Activated CD8-positive, alpha-beta T cell treated with anti-CD3 and anti-CD28 coated beads, Interleukin-2, amount 10 ng/mL, durations not matched to agents 7 days and 5 days (primary cell): ENCODE data around the gene LRP2. TPM values are rescaled to one million over a fixed set of nuclear protein-coding genes. Genes with fewer than 3 reads are reported as not detected.
"Not testable (repeated sequence)": the region's sequence is repeated elsewhere in the genome, so short reads cannot be mapped to it uniquely, and the experiment has no call there.

Experiments
- ATAC-seq: fragments of 150-1000 bp; cut with Tn5 transposase; one replicate; pipeline ENCODE4 v1.10.0; 2021; ENCODE audit warnings: moderate library complexity
- CTCF ChIA-PET: fragments of 350-600 bp; sonication (Branson Sonifier 250); formaldehyde crosslinking; loops from one replicate; lab custom pipeline; 2021; ENCODE audit warnings: antibody characterized with exemption; lab: Charles Lee
- POLR2A ChIA-PET: fragments of 350-600 bp; sonication (Branson Sonifier 250); formaldehyde crosslinking; loops from one replicate; lab custom pipeline; 2021; ENCODE audit warnings: antibody characterized with exemption; lab: Charles Lee
- DNase-seq: peaks from one replicate; pipeline ENCODE4 v3.0.0-alpha.2; 2020
- H3K27ac Mint-ChIP-seq: one replicate; pipeline ENCODE4 v1.8.0; 2021; ENCODE audit warnings: mild to moderate bottlenecking, mixed read lengths
- H3K27me3 Mint-ChIP-seq: one replicate; pipeline ENCODE4 v1.8.0; 2021; ENCODE audit warnings: low read depth, mixed read lengths
- H3K36me3 Mint-ChIP-seq: one replicate; pipeline ENCODE4 v1.8.0; 2021; ENCODE audit warnings: low read depth, mixed read lengths
- H3K4me1 Mint-ChIP-seq: one replicate; pipeline ENCODE4 v1.8.0; 2021; ENCODE audit warnings: low read depth, mixed read lengths
- H3K4me3 Mint-ChIP-seq: one replicate; pipeline ENCODE4 v1.8.0; 2021; ENCODE audit warnings: mild to moderate bottlenecking, mixed read lengths
- H3K9me3 Mint-ChIP-seq: one replicate; pipeline ENCODE4 v1.8.0; 2022; ENCODE audit warnings: mixed read lengths; ENCODE audit not compliant: insufficient read depth
- total RNA-seq, 2 experiments: library from RNA; stranded (reverse); gene quantifications; one replicate each; pipeline ENCODE4 v1.2.3, GENCODE V29; 2021

LRP2 gene
- total RNA-seq, 2 experiments from 2014 or later = 0.03 to 0.21 TPM

DNA sequence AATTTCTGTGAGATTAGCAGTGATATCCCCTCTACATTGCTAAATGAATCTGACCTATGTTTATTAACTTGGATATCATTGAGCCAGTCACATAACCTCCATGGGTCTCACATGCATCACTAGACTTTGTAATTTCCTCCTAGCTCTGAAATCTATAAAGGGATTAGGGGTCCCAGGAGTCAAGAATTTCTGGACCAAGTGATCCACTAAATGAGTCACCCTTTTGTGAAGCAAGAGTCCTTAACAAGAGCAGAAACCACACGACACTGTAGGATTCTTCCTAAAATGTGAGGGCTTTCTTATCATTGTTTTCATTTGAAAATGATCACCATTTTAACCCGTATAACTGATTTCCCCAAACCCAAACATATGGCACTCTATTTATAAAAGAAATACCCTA lies 202.6 kb downstream of the LRP2 start:
- Mint-ChIP-seq H3K4me3 (no peak overlapping the region), H3K9me3 (no peaks in the 10 kb centered on the region), H3K27me3 (peaks cover 10% of the 10 kb centered on the region), H3K36me3 (no peaks in the 10 kb centered on the region), H3K4me1 (no peaks in the 10 kb centered on the region), H3K27ac (no peak overlapping the region)
- POLR2A ChIA-PET = no interaction called here
- CTCF ChIA-PET = no interaction called here
- DNase-seq = no peak
- ATAC-seq = no peak

DNA sequence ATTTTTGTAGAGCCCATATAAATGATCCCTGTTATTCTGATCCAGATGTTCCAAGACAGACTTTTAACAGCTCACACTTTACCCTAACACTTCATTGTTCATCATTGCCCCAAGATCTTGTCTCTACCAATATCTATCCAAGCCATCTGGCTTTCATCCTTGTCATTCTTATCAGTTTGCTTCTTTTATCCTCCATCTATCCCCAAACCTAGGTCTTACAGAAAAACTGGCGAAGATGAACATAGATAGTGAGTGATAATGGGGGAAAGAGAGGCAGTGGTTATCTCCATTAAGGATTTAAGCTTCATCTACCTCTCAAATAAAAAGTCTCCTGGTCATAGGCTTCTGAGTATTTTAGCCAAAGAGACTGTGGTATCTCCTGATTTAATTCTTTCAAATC lies 203.5 kb downstream of the LRP2 start:
- DNase-seq (no peak), ATAC-seq (no peak)
- Mint-ChIP-seq H3K4me3 (no peak overlapping the region), H3K27me3 (peaks cover 12% of the 10 kb centered on the region), H3K27ac (no peak overlapping the region), H3K4me1 (no peaks in the 10 kb centered on the region), H3K9me3 (no peaks in the 10 kb centered on the region), H3K36me3 (no peaks in the 10 kb centered on the region)
- ChIA-PET POLR2A (no interaction called here), CTCF (no interaction called here)

DNA sequence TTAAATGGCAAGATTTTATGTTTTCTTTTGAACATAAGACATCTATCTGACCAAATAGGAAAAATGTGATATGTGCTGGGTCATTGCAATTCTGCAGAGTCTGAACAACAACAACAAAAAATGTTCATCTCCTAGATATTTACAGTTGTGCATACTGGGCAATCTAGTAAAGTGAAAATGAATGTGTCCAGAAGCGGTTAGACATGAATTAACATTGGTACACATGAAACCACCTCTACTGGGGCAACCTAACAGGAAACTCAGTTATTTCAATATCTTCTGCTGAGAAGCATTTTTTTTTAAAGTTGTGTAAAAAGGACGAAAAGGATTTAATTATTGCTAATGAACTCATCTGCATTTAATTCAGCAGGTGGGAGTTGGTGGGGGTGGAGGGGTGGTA lies 216.1 kb downstream of the LRP2 start:
- ATAC-seq (no peak), DNase-seq (no peak)
- Mint-ChIP-seq H3K27me3 (peaks cover 6% of the 10 kb centered on the region), H3K4me1 (no peaks in the 10 kb centered on the region), H3K27ac (no peak overlapping the region), H3K36me3 (no peaks in the 10 kb centered on the region), H3K9me3 (no peaks in the 10 kb centered on the region), H3K4me3 (no peak overlapping the region)
- ChIA-PET POLR2A (no interaction called here), CTCF (interaction anchor here (1.0 kb wide), 1 partner anchor 37 kb away, joined by 3 read pairs; no protein-coding TSS in a partner anchor)

DNA sequence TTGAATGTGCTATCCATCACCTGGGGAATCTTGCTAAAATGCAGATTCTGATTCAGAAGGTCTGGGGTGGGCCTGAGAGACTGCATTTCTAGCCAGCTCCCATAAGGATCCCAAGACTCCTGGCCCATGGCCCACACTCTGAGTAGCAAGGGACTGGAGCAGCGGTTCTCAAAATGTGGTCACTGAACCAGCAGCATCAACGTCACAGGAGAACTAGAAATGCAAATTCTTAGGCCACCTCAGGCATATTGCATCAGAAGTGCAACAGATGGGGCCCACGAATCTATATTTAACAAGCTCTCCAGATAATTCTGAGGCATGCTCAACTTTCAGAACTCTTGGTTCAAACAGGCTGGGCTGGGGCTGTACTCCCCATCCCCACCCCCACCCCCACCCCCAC lies 218.3 kb downstream of the LRP2 start:
- no peak for DNase-seq
- Mint-ChIP-seq H3K27me3 (no peaks in the 10 kb centered on the region), H3K27ac (no peak overlapping the region), H3K4me3 (no peak overlapping the region), H3K9me3 (no peaks in the 10 kb centered on the region), H3K36me3 (no peaks in the 10 kb centered on the region), H3K4me1 (no peaks in the 10 kb centered on the region)
- ATAC-seq = no peak
- CTCF ChIA-PET = interaction anchor here (0.7 to 7.5 kb wide), 3 partner anchors 13 to 46 kb away, joined by 3 to 181 read pairs (median 53); no protein-coding TSS in a partner anchor
- POLR2A ChIA-PET = no interaction called here

DNA sequence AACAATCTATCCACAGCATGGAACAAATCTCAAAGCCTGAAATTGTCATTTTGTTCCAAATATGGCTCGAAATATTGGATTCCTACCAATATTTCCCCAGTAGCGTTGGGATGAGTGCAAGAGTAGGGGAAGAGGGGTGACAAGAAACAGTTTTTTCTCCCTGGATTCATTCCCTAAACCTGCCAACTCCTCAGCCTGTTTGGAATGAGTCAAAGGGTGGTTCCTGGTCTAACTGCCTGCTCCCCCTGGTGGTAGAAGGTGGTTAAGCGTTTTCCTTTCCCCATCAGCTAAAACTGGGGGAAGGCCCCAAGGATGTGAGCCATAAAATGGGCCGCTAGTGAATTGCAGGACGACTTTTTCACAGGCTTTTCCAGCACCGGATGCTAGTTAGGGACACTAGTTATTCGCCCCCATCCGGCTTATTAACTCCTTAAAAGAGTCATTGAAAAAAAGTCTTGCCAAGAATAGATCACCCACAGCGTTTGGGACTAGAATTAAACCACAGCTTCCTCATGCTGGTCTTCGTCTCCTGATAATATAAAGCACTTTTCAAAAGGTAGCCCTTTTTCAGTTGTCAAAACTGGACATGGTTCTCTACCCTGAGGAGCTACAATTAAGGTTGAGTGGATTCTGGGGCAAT lies 220.5 kb downstream of the LRP2 start:
- Mint-ChIP-seq H3K4me1 (no peaks in the 10 kb centered on the region), H3K4me3 (no peak overlapping the region), H3K9me3 (no peaks in the 10 kb centered on the region), H3K27me3 (peaks cover 2% of the 10 kb centered on the region), H3K27ac (no peak overlapping the region), H3K36me3 (no peaks in the 10 kb centered on the region)
- DNase-seq = peak; percentile 73
- CTCF ChIA-PET = interaction anchor here (0.6 to 7.5 kb wide), 30 partner anchors 8 to 832 kb away, joined by 3 to 181 read pairs (median 4); no protein-coding TSS in a partner anchor
- peak; percentile 57 for ATAC-seq
- POLR2A ChIA-PET = no interaction called here

DNA sequence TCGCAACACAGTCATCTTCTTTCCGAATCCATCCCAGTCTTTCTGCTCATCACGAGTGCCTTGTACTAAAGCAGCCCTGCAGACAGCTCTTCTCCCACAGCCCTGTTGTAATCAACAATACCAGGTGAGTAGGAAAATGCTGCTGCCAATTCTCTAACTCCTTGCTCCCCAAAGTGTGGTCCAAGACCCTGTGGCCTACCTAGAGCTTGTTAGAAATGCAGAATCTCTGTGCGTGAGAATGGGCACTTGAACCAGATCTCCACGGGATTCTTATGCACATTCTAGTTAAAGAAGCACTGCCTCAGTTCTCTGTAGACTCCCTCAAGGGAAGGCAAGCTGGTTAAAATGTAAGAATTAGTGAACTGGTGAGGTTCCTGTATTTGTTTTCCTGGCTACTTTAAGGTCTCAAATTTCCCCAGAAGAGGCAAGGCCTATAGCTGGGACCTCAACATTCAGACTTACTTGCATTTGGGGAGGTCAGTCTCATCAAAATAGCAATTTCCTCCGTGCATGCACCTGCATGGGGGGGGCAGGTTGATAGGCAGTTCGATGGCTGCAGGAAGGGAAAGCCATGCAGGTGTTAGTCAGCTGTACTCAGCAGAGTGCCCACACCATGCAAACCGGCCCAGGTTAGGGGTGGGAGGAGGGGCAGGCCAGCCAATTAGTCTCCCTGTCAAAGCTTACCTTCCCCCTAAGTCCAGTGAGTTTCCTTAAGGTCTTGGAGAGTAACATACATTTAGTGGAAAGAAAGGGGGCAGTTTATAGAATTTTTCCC lies 222.2 kb downstream of the LRP2 start:
- POLR2A ChIA-PET = no interaction called here
- peaks cover 2% of the 10 kb centered on the region for H3K27me3 Mint-ChIP-seq
- DNase-seq (no peak), ATAC-seq (no peak)
- no peak overlapping the region for H3K4me3 Mint-ChIP-seq
- no peak overlapping the region for H3K27ac Mint-ChIP-seq
- H3K9me3 Mint-ChIP-seq = no peaks in the 10 kb centered on the region
- no peaks in the 10 kb centered on the region for H3K4me1 Mint-ChIP-seq
- H3K36me3 Mint-ChIP-seq = no peaks in the 10 kb centered on the region
- CTCF ChIA-PET = interaction anchor here (1.0 to 7.5 kb wide), 11 partner anchors 9 to 192 kb away, joined by 3 to 181 read pairs (median 8); no protein-coding TSS in a partner anchor

DNA sequence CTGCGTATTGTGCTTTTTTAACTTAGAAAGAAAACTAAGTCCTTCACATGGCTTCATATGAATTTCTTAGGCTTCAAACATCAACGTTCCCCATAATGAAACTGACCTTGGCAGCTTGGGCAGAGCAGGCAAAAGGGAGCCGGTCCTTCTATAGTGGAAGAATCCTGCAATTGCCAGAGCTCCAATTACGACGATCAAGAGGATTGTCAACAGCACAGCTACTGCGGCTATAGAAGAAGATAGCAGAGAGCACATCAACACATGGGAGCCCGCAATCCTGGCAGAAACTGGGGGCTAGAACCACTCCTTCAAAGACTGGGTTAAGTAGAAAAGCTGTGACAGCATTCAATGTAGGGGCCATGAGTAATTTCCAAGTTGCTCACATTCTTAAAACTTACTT lies 223.2 kb downstream of the LRP2 start:
- Mint-ChIP-seq H3K4me3 (no peak overlapping the region), H3K27ac (no peak overlapping the region), H3K4me1 (no peaks in the 10 kb centered on the region), H3K9me3 (no peaks in the 10 kb centered on the region), H3K36me3 (no peaks in the 10 kb centered on the region), H3K27me3 (peaks cover 2% of the 10 kb centered on the region)
- POLR2A ChIA-PET = no interaction called here
- ATAC-seq = no peak
- CTCF ChIA-PET = interaction anchor here (0.7 to 7.5 kb wide), 9 partner anchors 8 to 191 kb away, joined by 3 to 181 read pairs (median 4); no protein-coding TSS in a partner anchor
- DNase-seq = no peak

DNA sequence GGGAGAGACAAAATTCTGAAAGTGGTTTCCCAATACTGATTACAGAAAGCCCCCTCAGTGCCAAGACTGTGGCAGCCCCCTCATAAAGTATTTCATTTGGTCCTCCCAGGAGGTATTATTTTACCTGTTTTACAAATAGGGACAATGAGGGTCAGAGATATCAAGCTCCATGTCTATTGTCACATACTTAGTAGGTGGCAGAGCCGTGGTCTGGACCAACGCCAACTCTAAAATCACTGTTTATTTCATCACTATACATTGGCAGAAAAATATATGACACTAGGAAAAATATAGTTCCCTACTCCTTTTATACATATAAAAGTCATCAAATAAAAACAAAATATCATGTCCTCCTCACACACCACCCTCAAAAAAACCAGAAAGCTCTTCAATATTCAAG lies 224.4 kb downstream of the LRP2 start:
- POLR2A ChIA-PET = no interaction called here
- no peak overlapping the region for H3K4me3 Mint-ChIP-seq
- DNase-seq (no peak), ATAC-seq (no peak)
- H3K27ac Mint-ChIP-seq = no peak overlapping the region
- peaks cover 2% of the 10 kb centered on the region for H3K27me3 Mint-ChIP-seq
- no peaks in the 10 kb centered on the region for H3K4me1 Mint-ChIP-seq
- no peaks in the 10 kb centered on the region for H3K9me3 Mint-ChIP-seq
- H3K36me3 Mint-ChIP-seq = no peaks in the 10 kb centered on the region
- CTCF ChIA-PET = interaction anchor here (1.0 to 7.5 kb wide), 3 partner anchors 12 to 178 kb away, joined by 3 to 181 read pairs (median 31); no protein-coding TSS in a partner anchor

DNA sequence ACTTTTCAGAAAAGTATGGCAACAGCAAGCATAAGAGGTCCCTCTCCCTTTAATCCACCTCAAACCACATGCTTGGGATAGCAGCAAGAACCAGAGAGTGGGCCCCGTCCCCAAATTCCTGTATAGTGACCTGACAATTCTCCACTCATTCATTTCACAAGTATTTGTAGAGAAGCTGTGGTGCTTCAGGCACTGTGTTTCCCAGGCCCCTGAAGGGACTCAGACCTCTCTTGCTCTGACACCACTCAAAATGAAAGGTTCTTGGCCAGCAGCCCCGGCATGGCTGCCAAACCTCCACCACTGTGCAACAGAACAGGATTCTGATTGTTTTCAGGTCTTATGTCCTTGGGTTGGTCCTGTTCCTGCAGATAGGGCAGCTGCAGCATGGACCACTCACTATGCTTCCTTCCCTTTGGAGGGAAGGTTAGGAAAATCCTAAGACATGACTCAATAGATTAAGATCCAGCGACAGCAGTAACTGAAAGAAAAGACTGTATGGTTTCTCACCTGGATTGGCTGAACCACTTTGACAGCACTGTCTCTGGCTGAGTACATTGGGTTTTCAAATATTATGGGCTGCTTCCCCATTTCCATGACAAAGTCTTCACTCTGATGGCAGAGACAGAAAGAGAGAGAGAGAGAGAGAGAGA lies 225.3 kb downstream of the LRP2 start:
- Mint-ChIP-seq H3K4me3 (no peak overlapping the region), H3K9me3 (no peaks in the 10 kb centered on the region), H3K27me3 (peaks cover 2% of the 10 kb centered on the region), H3K36me3 (no peaks in the 10 kb centered on the region), H3K4me1 (no peaks in the 10 kb centered on the region), H3K27ac (no peak overlapping the region)
- CTCF ChIA-PET = no interaction called here
- POLR2A ChIA-PET = no interaction called here
- DNase-seq (no peak), ATAC-seq (no peak)

DNA sequence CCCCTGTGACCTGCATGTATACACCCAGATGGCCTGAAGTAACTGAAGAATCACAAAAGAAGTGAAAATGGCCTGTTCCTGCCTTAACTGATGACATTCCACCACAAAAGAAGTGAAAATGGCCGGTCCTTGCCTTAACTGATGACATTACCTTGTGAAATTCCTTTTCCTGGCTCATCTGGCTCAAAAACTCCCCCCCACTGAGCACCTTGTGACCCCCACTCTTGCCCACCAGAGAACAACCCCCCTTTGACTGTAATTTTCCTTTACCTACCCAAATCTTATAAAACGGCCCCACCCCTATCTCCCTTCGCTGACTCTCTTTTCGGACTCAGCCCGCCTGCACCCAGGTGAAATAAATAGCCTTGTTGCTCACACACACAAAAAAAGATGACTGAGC lies 225.9 kb downstream of the LRP2 start:
- H3K27me3 Mint-ChIP-seq, H3K4me3 Mint-ChIP-seq, H3K27ac Mint-ChIP-seq, ATAC-seq, DNase-seq, H3K4me1 Mint-ChIP-seq, CTCF ChIA-PET, POLR2A ChIA-PET, H3K36me3 Mint-ChIP-seq, H3K9me3 Mint-ChIP-seq: not testable (repeated sequence)

DNA sequence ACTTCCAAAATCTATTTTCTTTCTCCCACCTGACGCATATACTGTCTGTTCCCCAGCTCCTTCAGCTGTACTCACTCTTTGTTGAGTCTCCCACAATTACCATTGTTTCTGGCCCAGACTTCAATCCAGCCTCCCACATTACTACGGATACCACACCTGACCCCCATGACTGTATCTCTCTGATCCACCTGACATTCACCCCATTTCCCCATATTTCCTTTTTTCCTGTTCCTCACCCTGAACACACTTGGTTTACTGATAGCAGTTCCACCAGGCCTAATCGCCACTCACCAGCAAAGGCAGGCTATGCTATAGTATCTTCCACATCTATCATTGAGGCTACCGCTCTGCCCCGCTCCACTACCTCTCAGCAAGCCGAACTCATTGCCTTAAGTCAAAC lies 228.1 kb downstream of the LRP2 start:
- H3K9me3 Mint-ChIP-seq, H3K27ac Mint-ChIP-seq, ATAC-seq, POLR2A ChIA-PET, H3K27me3 Mint-ChIP-seq, DNase-seq, H3K4me3 Mint-ChIP-seq, H3K36me3 Mint-ChIP-seq: not testable (repeated sequence)
- CTCF ChIA-PET = interaction anchor here (0.7 to 5.0 kb wide), 2 partner anchors 8 to 173 kb away, joined by 3 to 54 read pairs; no protein-coding TSS in a partner anchor
- H3K4me1 Mint-ChIP-seq = peaks cover 11% of the 10 kb centered on the region
